ENCODE measurements around the gene FARP1. TPM values are rescaled to one million over a fixed set of nuclear protein-coding genes. Genes with fewer than 3 reads are reported as not detected.

FARP1 gene
- total RNA-seq, 1 experiment from 2014 or later, result 96.6 TPM

DNA sequence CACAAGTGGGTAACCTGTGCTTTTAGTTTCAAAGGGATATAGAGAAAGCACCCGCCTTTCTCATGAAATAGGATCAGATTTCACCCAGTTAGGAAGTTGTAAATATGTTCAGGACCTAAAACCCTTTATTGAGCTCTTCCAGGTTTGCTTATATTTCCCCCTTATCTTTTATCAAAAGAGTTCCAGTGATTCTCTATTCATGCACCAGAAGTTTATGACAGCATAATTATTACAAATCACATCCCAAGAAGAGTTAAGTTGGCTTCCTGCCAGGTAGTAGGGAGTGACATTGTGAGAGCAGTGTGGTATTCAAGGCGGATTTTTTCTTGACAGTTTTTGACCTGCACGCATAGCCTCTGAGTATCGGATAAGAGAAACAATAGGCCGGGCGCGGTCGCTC is 243.7 kb downstream of the FARP1 start:
- Mint-ChIP-seq H3K27ac (no peak overlapping the region), H3K36me3 (peaks cover 35% of the 10 kb centered on the region), H3K27me3 (ENCODE audit: low read depth) (no peaks in the 10 kb centered on the region), H3K4me3 (no peak overlapping the region), H3K9me3 (no peaks in the 10 kb centered on the region), H3K4me1 (peaks cover 6% of the 10 kb centered on the region)
- ChIA-PET CTCF (no interaction called here), POLR2A (no interaction called here)
- DNase-seq (ENCODE audit: low spot score), result no peak
- TF ChIP-seq, protein P1, sequence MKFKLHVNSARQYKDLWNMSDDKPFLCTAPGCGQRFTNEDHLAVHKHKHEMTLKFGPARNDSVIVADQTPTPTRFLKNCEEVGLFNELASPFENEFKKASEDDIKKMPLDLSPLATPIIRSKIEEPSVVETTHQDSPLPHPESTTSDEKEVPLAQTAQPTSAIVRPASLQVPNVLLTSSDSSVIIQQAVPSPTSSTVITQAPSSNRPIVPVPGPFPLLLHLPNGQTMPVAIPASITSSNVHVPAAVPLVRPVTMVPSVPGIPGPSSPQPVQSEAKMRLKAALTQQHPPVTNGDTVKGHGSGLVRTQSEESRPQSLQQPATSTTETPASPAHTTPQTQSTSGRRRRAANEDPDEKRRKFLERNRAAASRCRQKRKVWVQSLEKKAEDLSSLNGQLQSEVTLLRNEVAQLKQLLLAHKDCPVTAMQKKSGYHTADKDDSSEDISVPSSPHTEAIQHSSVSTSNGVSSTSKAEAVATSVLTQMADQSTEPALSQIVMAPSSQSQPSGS (CRISPR knock-in tag; IDR thresholded peaks at IDR 0.05; ENCODE audit: borderline replicate concordance, low read depth), result no peak
- no peak for TF ChIP-seq NR2C2 (CRISPR knock-in tag; IDR thresholded peaks at IDR 0.05)
- no peak for TF ChIP-seq ETV6 (CRISPR knock-in tag; IDR thresholded peaks at IDR 0.05)
- TF ChIP-seq NR3C1 (CRISPR knock-in tag; conservative IDR thresholded peaks at IDR 0.05; ENCODE audit: low read depth), result no peak
- TF ChIP-seq ZNF281 (CRISPR knock-in tag; IDR thresholded peaks at IDR 0.05), result no peak
- TF ChIP-seq MLX (CRISPR knock-in tag; IDR thresholded peaks at IDR 0.05), result no peak
- TF ChIP-seq NFYB (CRISPR knock-in tag; conservative IDR thresholded peaks at IDR 0.05; ENCODE audit: low read depth), result no peak
- no peak for TF ChIP-seq ZNF396 (CRISPR knock-in tag; IDR thresholded peaks at IDR 0.05; ENCODE audit: borderline replicate concordance)
- no peak for TF ChIP-seq TEAD1 (CRISPR knock-in tag; IDR thresholded peaks at IDR 0.05)
- no peak for TF ChIP-seq SP1 (CRISPR knock-in tag; conservative IDR thresholded peaks at IDR 0.05)
- no peak for TF ChIP-seq ZNF219 (CRISPR knock-in tag; IDR thresholded peaks at IDR 0.05; ENCODE audit: borderline replicate concordance)
- no peak for TF ChIP-seq ZNF121 (CRISPR knock-in tag; IDR thresholded peaks at IDR 0.05)
- TF ChIP-seq ZNF671 (CRISPR knock-in tag; IDR thresholded peaks at IDR 0.05), result no peak
- TF ChIP-seq, protein P2, sequence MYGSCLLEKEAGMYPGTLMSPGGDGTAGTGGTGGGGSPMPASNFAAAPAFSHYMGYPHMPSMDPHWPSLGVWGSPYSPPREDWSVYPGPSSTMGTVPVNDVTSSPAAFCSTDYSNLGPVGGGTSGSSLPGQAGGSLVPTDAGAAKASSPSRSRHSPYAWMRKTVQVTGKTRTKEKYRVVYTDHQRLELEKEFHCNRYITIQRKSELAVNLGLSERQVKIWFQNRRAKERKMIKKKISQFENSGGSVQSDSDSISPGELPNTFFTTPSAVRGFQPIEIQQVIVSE (CRISPR knock-in tag; IDR thresholded peaks at IDR 0.05; ENCODE audit: borderline replicate concordance), result no peak
- TF ChIP-seq ESRRA (CRISPR knock-in tag; IDR thresholded peaks at IDR 0.05; ENCODE audit: borderline replicate concordance), result no peak
- TF ChIP-seq PRRX2 (CRISPR knock-in tag; IDR thresholded peaks at IDR 0.05), result no peak
- no peak for TF ChIP-seq GTF2I (CRISPR knock-in tag; conservative IDR thresholded peaks at IDR 0.05)
- ATAC-seq, result no peak

GRCh38 chr13:98389319-98389718 is 246.4 kb downstream of the FARP1 start:
- POLR2A ChIA-PET, result no interaction called here
- Mint-ChIP-seq H3K4me3 (no peak overlapping the region), H3K4me1 (peaks cover 6% of the 10 kb centered on the region), H3K27ac (no peak overlapping the region), H3K9me3 (no peaks in the 10 kb centered on the region), H3K36me3 (peaks cover 35% of the 10 kb centered on the region), H3K27me3 (ENCODE audit: low read depth) (no peaks in the 10 kb centered on the region)
- ATAC-seq, result no peak
- DNase-seq (ENCODE audit: low spot score), result no peak
- CTCF ChIA-PET, result no interaction called here
- TF ChIP-seq ATF1 (CRISPR knock-in tag; IDR thresholded peaks at IDR 0.05), result no peak
- TF ChIP-seq, protein P3, sequence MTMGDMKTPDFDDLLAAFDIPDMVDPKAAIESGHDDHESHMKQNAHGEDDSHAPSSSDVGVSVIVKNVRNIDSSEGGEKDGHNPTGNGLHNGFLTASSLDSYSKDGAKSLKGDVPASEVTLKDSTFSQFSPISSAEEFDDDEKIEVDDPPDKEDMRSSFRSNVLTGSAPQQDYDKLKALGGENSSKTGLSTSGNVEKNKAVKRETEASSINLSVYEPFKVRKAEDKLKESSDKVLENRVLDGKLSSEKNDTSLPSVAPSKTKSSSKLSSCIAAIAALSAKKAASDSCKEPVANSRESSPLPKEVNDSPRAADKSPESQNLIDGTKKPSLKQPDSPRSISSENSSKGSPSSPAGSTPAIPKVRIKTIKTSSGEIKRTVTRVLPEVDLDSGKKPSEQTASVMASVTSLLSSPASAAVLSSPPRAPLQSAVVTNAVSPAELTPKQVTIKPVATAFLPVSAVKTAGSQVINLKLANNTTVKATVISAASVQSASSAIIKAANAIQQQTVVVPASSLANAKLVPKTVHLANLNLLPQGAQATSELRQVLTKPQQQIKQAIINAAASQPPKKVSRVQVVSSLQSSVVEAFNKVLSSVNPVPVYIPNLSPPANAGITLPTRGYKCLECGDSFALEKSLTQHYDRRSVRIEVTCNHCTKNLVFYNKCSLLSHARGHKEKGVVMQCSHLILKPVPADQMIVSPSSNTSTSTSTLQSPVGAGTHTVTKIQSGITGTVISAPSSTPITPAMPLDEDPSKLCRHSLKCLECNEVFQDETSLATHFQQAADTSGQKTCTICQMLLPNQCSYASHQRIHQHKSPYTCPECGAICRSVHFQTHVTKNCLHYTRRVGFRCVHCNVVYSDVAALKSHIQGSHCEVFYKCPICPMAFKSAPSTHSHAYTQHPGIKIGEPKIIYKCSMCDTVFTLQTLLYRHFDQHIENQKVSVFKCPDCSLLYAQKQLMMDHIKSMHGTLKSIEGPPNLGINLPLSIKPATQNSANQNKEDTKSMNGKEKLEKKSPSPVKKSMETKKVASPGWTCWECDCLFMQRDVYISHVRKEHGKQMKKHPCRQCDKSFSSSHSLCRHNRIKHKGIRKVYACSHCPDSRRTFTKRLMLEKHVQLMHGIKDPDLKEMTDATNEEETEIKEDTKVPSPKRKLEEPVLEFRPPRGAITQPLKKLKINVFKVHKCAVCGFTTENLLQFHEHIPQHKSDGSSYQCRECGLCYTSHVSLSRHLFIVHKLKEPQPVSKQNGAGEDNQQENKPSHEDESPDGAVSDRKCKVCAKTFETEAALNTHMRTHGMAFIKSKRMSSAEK (CRISPR knock-in tag; IDR thresholded peaks at IDR 0.05; ENCODE audit: borderline replicate concordance), result no peak

Data from WTC11 (cell line).